NCI-H1436 (cell line): ENCODE measurements around the gene CHD5.

ENCODE experiments used
- DNase-seq: peaks from one replicate; lab custom pipeline; 2025; lab: John Stamatoyannopoulos, UW

CHD5 gene

GRCh38 chr1:6111991-6112689 lies 68.0 kb downstream of the CHD5 start:
- no peak for DNase-seq

GRCh38 chr1:6111571-6111970 lies 68.5 kb downstream of the CHD5 start:
- DNase-seq, result no peak

GRCh38 chr1:6110326-6110725 lies 69.8 kb downstream of the CHD5 start:
- no peak for DNase-seq

- no peak for DNase-seq
These were observed 70.4 kb downstream of the CHD5 start for GRCh38 chr1:6109688-6110087.

GRCh38 chr1:6108937-6109614 lies 71.0 kb downstream of the CHD5 start:
- peak; percentile 73 for DNase-seq

- no peak for DNase-seq
These were observed 71.6 kb downstream of the CHD5 start for GRCh38 chr1:6108476-6108875.

GRCh38 chr1:6107409-6108356 lies 72.4 kb downstream of the CHD5 start:
- no peak for DNase-seq

- no peak for DNase-seq
These were observed 73.1 kb downstream of the CHD5 start for GRCh38 chr1:6106977-6107376.

- no peak for DNase-seq
These were observed 73.8 kb downstream of the CHD5 start for GRCh38 chr1:6106321-6106731.

GRCh38 chr1:6105763-6106162 lies 74.4 kb downstream of the CHD5 start:
- DNase-seq, result no peak

GRCh38 chr1:6105218-6105679 lies 74.9 kb downstream of the CHD5 start:
- DNase-seq, result no peak

- DNase-seq, result no peak
These were observed 75.5 kb downstream of the CHD5 start for GRCh38 chr1:6104631-6105030.

- no peak for DNase-seq
These were observed 76.1 kb downstream of the CHD5 start for GRCh38 chr1:6103854-6104530.

- DNase-seq, result no peak
These were observed 76.8 kb downstream of the CHD5 start for GRCh38 chr1:6103111-6103853.

- DNase-seq, result no peak
These were observed 77.6 kb downstream of the CHD5 start for GRCh38 chr1:6102532-6102845.

- DNase-seq, result no peak
These were observed 78.1 kb downstream of the CHD5 start for GRCh38 chr1:6101826-6102531.

GRCh38 chr1:6100861-6101783 lies 79.0 kb downstream of the CHD5 start:
- no peak for DNase-seq

- no peak for DNase-seq
These were observed 80.0 kb downstream of the CHD5 start for GRCh38 chr1:6099787-6100765.
